Activated CD4-positive, alpha-beta T cell treated with anti-CD3 and anti-CD28 coated beads, Interleukin-10, Interleukin-2, amounts not matched to agents 100 ng/mL and 50 ng/mL, durations not matched to agents 16 hours and 8 hours (primary cell): Measurements from ENCODE around the gene FAM177A1.
"Not testable (repeated sequence)": the region's sequence is repeated elsewhere in the genome, so short reads cannot be mapped to it uniquely, and the experiment has no call there.

ENCODE experiments used
- DNase-seq: peaks from one replicate; pipeline ENCODE4 v3.0.0-alpha.2; 2020

FAM177A1 gene, protein sequence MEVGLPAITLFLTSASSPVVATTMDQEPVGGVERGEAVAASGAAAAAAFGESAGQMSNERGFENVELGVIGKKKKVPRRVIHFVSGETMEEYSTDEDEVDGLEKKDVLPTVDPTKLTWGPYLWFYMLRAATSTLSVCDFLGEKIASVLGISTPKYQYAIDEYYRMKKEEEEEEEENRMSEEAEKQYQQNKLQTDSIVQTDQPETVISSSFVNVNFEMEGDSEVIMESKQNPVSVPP

GRCh38 chr14:35046048-35046750 lies at the start of gene FAM177A1:
FAM177A1 (plus strand) TSS chr14:35046272; CDS start chr14:35046464, 192 bp downstream.
- peak; percentile 99 for DNase-seq

DNA sequence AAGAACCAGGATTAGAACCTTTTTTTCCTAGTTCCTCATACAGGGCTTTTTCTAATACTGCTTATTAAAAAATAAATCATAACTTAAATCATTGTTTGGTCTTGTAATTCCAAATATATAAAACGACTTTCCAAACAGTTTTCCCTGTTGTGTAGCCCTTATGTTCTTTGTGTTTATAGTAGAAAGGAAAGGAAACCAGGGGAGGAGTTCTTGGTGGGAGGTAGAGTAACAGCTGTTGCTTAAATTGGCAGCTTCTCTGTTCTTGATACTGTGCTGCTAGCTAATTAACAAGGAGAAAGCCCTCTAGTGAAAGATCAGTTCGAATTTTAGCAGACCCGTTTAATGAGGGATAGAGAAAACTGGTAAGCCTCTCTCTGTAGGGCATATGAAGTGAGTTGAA lies 48.3 kb upstream of the FAM177A1 start:
- no peak for DNase-seq

DNA sequence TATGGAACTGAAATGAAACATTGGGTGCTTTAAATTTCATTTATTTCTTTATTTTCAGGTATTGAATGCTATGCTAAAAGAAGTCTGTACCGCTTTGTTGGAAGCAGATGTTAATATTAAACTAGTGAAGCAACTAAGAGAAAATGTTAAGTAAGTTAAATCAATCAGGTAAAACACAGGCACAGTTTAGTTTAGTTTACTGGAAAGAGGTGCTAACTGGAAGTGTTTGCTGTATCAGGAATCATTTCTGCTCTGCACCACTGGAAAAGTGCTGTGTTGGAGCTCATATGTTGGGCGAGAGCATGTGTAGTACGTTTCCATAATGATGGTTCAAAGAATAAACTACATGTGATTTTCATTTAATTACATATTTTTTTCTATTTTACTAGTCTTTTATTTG lies 46.6 kb upstream of the FAM177A1 start:
- DNase-seq = no peak

- DNase-seq = no peak
Measured at GRCh38 chr14:35001621-35002020, 44.5 kb upstream of the FAM177A1 start.

- DNase-seq = no peak
Measured at GRCh38 chr14:35004839-35005238, 41.2 kb upstream of the FAM177A1 start.

GRCh38 chr14:35016568-35016967 lies 29.5 kb upstream of the FAM177A1 start:
- DNase-seq = no peak

- no peak for DNase-seq
Measured at GRCh38 chr14:35020713-35021112, 25.4 kb upstream of the FAM177A1 start.

- DNase-seq = no peak
Measured at GRCh38 chr14:35028435-35028834, 17.6 kb upstream of the FAM177A1 start.

GRCh38 chr14:35032562-35032961 lies 13.5 kb upstream of the FAM177A1 start:
- no peak for DNase-seq

GRCh38 chr14:35034440-35034833 lies 11.6 kb upstream of the FAM177A1 start:
- no peak for DNase-seq

GRCh38 chr14:35034944-35035554 lies 11.0 kb upstream of the FAM177A1 start:
- DNase-seq = not testable (repeated sequence)

- not testable (repeated sequence) for DNase-seq
Measured at GRCh38 chr14:35038312-35038711, 7.8 kb upstream of the FAM177A1 start.

DNA sequence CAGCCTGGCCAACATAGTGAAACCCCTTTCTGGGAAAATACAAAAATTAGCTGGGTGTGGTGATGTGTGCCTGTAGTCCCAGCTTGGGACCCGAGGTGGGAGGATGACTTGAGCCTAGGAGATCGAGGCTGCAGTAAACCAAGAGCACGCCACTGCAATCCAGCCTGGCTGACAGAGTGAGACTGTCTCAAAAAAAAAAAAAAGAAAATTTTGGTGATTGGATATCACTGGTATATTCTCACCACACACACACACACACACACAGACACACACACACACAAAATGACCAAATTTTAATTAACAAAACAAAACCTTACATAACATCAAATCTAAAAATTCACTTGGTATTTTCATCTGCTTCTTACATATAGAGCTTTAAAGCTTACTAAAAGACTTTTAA lies 3.4 kb upstream of the FAM177A1 start:
- no peak for DNase-seq

GRCh38 chr14:35043046-35043445 lies 3.0 kb upstream of the FAM177A1 start:
- no peak for DNase-seq

DNA sequence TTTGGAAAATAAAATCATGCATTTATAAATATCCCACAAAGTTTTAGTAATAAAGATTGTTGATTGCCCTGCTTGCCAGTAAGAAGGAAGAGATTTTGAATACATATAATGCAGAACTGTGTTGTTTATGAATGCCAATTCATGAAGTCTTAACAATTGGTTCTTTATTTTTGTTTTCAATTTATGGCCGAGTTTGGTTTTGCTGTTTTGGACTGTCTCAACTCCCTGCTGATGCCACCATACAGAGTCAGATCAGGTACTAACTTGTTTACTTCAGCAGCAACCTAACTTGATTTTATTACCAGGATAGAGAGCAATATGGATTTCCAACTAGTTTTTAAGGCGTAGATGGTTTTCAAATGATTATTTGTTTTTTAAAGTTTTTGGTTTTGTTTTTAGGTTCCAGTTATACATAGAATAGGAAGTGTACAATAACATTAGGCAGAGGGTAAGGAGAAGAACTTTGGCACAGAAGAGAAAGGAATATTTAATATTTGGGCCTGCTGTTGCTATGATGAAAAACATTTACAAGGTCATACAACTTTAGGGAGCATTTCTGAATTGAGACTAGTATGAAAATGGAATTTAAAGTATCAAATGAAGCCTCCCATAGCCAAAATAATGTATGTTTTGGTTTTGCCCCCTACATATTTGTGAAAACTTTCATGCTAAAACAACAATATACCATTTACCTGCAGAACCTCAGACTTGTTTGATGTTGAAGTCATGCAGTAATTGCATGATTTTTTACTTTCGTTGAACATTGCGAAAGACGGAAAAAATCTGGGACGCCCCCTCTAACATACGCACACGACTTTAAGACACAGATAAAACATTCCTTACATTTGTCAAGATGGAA lies 904 bp upstream of the FAM177A1 start:
- peak; percentile 14 for DNase-seq

GRCh38 chr14:35045798-35046047 lies 349 bp upstream of the FAM177A1 start:
- no peak for DNase-seq

DNA sequence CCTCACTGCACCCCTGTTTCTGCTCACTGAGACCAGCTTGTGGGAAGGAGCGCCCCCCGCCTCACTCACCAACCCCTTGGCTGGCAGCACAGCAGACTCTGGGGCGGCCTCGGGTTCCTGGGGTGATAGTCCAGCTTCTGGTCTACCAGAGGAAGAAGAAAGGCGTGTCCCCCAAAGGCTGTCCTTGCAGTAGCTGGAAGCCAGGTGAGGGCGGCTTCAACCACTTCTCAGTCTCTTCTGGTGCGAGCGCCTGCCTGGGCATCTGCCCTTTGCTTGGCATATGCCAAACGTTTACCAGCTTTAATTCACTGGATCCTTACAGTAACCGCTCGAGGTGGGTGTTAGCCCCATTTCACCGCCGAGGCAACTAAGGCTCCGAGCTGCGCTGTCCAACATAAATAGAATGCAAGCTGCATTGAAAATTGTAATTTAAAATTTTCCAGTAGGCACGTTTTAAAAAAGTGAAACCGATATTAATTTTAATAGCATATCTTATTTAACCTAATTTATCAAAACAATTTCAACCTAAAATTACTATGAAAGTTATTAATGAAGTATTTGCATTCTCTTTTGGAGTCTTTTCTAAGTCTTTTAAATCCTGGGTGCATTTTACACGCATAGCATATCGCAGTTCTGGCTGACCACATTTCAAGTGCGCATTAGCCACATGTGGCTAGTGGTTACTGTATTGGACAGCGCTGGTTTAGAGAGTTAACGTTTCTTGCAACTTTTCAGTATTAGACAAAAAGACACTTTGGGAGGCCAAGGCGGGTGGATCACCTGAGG lies 872 bp downstream of the FAM177A1 start:
- peak; percentile 65 for DNase-seq

- no peak for DNase-seq
Measured at GRCh38 chr14:35047976-35048513, 2.0 kb downstream of the FAM177A1 start.

DNA sequence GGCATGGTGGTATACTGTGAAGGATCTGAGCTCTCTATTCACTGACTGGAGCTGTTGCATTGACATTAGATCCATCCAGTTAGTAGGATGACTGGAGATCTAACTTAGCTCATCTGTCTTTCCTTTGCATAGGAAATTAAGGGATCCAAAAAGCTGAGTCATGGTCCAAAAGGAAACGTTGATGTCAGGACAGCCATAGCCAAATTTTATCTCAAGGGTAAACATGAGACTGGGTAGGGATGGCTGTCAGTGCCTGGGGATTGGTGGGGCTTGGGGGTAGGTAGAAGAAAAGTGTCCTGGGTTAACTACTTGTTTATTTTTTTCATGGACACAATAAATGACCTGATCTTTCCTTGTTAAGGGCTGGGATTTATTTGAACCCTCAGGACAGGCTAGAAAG lies 4.6 kb downstream of the FAM177A1 start:
- DNase-seq = no peak

GRCh38 chr14:35051796-35052195 lies 5.7 kb downstream of the FAM177A1 start:
- no peak for DNase-seq

DNA sequence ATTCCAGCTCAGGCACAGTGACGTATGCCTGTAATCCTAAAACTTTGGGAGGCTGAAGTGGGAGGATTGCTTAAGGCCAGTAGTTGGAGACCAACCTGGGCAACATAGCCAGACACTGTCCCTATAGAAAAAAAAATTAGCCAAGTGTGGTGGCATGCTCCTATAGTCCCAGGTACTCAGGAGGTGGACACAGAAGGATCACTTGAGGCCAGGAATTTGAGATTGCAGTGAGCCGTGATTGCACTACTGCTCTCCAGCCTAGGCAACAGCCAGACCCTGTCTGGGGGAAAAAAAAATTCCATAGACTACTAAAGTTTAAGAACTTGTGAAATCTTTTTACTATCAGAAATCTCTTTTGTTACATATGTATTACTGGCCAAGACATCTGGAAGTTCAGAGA lies 6.6 kb downstream of the FAM177A1 start:
- no peak for DNase-seq

DNA sequence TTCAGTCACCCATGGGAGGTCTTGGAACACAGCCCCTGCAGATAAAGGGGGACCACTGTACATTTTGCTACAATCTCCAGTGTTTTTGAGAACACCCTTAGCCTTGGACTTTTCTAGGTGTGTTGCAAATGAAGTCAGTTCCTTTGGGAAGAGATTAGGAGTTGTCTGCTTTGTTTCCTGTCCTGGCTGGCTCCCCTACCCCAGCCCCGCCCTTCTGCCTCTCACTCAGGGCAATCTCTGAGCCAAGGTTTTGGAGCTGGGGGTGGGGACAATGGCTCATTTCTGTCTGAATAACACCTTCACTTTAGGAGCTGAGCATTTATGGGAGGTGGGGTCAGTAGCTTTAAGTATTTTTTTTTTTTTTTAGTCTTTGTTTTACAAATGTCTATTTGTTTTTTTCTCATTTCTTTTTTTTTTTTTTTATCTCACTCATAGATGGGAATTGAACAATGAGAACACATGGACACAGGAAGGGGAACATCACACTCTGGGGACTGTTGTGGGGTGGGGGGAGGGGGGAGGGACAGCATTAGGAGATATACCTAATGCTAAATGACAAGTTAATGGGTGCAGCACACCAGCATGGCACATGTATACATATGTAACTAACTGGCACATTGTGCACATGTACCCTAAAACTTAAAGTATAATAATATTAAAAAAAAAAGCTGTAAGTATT lies 15.2 kb downstream of the FAM177A1 start:
- not testable (repeated sequence) for DNase-seq
